Measurements from ENCODE around the gene CNOT1.
A peak's percentile ranks its signal among the peaks of the same experiment; 100 is the strongest.

Gene CNOT1

DNA sequence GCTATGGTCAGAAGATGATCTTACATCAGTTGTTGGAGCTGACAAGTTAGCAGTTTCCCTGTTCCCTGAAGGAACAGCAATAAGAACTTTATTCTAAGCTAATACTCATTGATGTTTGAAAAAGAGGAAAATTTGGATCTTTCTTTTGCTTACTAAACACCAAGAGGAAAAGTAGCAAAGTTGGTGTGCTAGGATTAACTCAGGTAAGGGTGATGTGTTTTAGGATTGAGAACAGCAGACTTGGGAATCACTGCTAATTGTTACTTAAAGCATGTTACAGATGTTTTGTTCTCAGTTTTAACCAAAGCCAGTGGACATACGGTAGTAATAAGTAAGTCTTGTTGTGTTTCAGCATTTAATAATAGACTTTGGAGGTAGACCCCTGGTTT, 110.7 kb downstream of the CNOT1 start:
- no peak for DNase-seq (ENCODE audit: low spot score)

DNA sequence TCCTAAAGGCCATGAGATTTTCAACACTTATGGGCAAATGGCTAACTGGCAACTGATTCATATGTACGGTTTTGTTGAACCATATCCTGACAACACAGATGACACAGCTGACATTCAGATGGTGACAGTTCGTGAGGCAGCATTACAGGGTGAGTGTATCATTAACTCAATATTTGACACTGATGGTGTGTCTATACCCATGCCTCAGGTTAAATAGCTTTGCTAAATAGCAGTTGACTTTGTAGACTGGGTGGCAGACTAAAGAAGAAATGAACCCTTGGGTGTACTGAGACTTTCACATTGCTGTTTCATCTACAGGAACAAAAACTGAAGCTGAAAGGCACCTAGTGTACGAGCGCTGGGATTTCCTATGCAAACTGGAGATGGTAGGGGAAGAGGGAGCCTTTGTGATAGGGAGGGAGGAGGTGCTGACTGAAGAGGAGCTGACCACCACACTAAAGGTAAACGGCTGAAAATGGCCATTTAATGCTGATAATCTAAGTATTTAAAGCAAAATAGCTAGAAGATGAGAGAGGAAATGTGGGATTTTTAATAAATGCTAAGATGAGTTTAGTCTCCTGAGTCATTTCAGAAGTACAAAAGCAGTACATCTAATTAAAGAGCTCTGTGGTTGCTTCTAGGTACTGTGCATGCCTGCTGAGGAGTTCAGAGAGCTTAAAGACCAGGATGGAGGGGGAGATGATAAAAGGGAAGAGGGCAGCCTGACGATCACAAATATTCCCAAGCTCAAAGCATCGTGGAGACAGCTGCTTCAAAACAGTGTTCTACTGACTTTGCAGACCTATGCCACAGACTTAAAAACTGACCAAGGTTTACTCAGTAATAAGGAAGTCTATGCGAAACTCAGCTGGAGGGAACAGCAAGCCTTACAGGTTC, 111.3 kb downstream of the CNOT1 start:
- no peak for DNase-seq (ENCODE audit: low spot score)

DNA sequence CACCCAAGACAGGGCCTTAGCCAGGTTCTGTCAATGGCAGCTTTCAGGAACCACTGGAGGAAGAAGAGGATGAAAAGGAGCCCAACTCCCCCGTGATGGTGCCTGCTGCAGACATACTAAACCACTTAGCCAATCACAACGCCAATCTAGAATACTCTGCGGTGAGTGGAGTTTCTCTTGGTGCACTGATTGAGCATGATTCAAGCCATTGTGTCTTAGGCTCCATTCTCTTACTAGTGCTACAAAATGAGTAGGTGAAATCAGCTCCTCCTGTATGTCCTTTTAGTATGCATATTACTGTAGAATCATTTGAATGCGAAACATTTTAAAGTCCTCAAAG, 112.9 kb downstream of the CNOT1 start:
- DNase-seq (ENCODE audit: low spot score) = no peak

DNA sequence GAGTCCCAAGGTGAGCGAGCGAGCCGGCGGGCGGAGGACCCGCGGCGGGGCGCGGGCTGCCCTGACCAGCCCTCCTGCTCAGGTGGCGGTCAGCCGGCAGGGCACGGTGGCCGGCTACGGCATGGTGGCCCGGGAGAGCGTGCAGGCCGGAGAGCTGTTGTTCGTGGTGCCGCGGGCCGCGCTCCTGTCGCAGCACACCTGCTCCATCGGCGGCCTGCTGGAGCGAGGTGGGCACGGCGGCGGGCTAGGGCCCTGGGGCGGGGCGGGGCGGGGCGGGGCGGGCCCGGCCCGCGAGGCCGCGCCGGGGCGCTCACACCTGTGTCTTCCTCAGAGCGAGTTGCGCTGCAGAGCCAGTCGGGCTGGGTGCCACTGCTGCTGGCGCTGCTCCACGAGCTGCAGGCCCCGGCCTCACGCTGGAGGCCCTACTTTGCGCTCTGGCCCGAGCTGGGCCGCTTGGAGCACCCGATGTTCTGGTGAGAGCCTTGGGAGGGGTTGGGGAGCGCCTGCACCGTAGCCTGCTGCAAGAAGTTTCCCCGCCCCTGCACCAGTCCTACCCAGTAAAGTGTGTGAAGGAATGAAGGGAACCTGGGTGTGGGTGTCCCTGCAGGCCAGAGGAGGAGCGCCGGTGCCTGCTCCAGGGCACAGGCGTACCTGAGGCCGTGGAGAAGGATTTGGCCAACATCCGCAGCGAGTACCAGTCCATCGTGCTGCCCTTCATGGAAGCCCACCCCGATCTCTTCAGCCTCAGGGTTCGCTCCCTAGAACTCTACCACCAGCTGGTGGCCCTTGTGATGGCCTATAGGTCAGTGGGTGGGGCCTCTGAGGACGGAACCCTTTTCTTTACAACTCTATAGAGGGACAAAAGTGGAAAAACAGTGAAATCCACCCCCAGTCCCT, 113.5 kb downstream of the CNOT1 start:
- peak; percentile 9 for DNase-seq (ENCODE audit: low spot score)

DNA sequence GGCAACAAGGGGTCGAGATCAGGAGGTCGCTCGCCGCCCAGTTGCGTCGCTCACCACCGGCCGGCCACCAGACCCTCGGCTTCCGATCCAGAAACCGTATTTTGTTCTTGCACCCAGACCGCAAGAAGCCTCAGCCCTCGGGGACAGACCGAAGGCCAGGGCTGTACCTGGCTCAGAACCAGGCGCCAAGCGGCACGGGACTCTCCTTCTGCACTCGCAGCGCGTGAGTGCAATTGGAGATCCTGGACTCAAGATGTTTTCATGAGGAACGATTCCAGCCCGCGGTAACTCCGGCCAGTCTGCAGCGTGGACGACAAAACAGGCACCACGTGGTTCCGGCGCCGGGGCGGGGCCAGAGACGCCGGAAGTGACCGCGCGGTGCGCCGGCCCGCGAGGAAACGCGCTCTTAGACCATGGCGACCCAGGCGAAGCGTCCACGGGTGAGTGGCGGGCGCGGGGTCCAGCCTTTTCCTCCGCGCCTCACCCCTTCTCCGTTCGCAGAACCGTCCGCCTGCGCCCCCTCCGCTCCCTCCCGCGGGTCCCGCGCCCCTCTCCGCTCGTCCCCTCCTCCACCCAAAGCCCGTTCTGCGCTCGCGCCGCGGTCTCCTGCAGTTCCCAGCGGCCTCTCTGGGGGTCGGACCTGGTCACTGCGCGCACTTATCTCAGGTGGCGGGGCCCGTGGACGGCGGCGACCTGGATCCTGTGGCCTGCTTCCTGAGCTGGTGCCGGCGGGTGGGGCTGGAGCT, 114.3 kb downstream of the CNOT1 start, which contains the start of gene SETD6:
Gene SETD6 (plus strand): TSS at position 393 of the 746 bp plus-strand sequence. CDS start 21 bp downstream, at position 414.
- peak; percentile 90 for DNase-seq (ENCODE audit: low spot score)

DNA sequence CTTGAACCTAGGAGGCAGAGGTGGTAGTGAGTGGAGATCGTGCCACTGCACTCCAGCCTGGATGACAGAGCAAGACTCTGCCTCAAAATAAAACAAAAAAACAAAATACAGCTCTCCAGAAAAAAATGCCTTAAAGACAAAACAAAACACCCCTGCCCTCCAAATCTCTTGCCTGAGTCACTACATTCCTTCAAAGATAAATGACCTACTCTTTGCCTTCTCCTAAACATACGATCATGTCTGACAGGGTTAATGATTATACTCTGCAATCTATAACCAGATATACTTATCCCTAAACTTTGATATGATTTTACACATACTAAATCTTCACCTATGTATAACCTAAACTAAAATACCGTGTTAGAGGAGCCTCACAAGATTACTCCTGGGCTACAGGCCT, 115.8 kb downstream of the CNOT1 start:
- DNase-seq (ENCODE audit: low spot score) = no peak

DNA sequence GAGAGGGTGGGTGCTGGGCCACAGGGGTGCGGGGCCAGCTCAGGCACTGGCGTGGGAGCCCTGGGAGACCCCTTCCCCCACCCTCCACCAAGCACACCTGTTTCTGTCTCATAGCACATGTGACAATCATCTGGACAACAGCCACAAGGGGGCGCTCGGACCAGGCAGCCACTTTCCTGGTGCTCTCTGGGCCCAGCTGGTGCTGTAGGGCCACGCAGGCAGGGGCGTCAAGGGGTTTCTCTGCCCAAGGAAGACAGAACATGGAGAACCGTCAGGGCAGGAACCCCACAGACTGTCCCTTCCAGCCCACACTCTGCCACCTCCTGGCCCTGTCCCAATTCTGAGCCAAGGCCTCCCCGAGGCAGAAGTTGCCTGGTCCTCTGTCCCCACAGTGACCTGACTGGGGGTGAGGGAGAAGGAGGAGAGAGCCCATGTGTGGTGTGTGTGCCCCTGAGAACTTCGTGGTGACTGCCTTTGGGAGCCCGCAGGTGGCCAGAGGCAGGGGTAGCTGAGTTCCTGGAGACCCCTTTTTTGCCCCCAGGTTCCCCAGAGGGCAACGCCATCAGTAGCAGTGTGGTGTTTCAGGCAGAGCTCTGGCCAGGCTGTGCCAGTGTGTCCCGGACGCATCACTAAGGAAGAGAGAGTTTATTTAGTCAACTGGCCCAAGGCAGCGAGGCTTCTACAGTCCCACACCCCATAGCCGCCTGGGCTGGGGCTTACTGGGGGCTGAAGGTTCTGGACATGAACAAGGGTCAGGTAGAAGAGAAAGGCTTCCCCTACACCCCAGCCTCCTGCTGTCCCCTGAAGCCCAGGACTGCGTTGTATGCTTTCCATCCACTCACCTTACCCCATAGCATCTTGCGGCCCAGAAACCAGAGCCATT, 117.5 kb downstream of the CNOT1 start:
- DNase-seq (ENCODE audit: low spot score) = peak; percentile 72

DNA sequence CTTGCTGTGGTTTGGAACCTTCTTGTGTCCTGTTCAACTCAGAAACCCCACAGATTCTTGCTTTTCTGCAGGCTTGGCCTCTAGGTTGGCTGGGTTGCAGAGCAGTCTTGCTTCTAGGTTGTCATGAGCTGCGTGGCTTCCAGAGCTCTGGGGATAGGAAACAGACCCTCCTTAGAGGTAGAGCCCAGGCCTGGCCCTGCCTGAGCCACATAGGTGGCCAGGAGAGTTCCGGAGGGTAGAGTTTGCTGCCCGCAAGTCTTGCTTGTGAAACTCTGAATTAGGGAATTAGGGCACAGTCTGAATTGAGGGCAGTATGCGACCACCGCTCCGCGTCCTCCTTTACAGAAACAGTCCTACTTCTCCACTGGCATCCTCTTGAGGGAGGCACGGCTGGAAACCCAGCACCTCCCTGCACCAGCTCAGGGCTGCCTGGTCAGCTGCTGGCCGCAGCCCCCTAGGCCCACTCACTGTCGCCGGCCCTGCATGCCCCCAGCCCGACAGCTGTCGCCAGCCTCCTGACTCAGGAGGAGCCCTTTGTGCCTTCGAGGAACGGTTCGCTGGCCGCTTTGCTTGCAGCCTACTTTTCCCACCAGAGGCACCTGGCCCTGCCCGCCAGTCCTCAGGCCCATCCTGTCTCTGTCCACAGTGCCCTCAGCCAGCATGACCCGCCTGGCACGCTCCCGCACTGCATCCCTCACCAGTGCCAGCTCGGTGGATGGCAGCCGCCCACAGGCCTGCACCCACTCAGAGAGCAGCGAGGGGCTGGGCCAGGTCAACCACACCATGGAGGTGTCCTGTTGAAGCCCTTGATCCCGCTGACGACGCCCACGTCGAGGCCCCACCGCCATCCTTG, 118.6 kb downstream of the CNOT1 start:
- DNase-seq (ENCODE audit: low spot score) = no peak

DNA sequence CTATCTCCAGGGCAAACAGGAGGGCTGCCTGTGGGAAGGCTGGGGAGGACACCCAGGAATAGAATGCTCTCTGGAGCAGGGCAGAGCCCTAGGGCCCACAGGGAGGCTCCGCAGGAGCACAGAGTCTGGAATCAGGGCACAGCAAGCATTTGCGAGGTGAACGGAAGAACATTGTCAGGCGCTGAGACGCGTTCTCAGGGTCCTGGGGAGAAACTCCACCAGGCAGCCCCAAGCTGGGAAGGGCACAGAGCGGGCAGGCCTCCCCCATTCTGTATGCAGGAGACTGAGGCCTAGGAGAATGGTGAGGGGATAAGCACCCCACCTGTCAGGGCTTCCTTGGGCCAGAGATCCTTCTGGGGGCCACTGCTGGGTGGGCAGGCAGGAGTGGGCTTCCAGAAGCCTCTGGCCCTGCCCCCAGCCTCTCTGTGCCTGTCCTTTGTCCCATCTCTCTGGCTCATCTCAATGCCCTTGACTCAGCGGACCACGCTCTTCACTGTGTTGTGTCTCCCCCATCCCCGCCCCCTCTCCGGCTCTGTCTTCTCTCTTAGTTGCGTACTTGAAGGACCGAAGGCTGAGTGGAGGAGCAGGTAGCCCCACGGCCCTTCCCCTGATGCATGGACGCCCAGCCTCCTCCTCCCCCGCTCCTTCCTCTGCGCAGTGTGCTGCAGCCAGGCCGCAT, 119.4 kb downstream of the CNOT1 start:
- no peak for DNase-seq (ENCODE audit: low spot score)

DNA sequence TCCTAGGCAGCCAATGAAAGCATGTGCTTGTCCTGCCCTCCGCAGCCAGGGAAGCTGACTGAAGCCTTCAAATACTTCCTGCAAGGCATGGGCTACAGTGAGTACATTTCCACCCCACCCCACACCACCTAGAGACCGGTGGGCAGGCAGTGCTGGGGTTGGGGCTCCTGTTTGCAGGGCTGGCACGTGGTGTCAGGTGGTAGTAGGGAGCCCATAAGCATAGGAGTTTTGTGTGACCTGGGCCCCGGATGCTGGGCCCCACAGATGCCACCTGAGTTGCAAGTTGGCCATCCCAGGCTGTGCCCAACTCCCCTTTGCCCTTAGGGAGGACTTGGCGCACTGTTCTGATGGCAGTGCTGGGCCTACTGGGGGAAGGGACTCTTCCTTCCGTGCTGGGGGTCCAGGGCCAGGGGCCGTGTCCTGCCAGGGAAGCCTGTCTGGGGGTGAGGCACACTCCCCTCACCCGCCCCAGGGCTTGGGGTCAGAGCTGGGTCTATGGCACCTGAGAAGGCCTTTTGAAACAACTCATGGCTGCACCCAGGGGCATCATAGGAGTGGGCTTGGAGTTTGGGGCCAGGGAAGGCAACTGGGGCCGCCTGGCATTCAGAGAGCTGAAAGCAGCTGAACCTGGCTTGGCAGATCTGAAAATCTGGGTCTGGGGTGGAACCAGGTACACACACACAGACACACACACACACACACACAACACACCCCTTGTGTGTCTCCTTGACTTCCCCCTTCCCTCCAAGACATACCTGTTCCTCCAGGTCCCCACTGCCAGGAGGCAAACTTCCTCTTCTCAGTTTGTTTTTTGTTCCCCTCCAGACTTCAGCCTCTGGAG, 120.2 kb downstream of the CNOT1 start:
- no peak for DNase-seq (ENCODE audit: low spot score)

DNA sequence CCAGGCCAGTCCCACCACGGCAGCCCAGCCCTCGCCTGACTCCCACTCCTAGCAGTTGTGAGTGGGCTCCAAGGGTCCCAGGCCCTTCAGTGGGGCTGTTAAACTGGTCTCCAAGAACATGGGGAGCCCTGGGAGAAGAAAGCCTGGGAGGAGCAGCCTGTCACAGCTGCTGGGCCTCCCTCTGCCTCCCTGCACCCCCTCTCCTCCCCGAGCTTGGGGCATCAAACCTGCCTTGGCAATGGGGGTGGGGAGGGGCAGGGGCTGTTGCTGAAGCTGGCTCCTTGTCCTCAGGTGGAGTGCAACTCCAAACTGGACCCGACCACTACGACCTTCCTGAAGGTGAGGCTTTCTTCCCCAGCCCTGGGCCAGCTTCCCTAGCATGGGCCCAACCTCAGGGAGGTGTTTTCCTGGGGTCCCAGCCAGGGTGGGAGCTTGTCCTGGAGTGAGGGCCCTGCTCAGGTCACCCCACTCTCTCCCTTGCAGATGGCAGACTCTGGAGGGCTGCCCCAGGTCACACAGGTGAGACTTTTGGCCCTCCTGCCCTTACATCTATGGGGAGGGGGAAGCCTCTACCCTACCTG, 120.9 kb downstream of the CNOT1 start:
- DNase-seq (ENCODE audit: low spot score) = no peak

DNA sequence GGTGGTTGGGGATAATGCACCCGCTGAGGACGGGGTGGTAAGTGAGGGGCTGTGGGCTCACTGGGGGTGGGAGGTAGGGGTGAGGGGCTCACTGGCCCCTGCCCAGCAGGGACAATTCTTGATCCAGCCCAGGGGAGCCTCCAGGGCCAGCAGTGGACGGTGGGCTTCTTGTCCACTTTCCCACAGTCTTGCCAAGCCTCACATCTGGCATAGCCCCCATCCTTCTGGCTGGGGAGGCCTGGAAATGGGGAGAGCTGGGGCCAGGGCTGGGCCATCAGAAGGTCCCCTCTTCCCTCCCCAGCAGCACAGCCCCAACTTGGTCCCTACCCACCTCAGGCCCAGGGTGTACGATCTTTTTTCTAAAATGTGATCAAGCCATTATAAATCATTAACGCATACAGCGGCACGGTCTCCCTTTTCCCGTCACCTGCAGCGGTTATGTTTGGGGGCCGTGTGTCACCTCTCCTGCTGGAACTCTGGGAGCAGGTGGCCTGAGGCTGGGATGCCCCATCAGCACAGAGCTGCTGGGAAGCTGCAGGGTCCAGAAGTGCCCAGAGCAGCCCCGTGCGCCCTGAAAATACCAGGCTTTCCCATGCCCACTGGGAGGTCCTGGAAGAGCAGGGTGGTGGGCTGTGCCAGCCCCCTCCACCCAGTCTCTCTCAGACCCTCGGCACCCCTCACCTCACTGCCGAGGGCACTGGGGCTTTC, 121.5 kb downstream of the CNOT1 start:
- no peak for DNase-seq (ENCODE audit: low spot score)

DNA sequence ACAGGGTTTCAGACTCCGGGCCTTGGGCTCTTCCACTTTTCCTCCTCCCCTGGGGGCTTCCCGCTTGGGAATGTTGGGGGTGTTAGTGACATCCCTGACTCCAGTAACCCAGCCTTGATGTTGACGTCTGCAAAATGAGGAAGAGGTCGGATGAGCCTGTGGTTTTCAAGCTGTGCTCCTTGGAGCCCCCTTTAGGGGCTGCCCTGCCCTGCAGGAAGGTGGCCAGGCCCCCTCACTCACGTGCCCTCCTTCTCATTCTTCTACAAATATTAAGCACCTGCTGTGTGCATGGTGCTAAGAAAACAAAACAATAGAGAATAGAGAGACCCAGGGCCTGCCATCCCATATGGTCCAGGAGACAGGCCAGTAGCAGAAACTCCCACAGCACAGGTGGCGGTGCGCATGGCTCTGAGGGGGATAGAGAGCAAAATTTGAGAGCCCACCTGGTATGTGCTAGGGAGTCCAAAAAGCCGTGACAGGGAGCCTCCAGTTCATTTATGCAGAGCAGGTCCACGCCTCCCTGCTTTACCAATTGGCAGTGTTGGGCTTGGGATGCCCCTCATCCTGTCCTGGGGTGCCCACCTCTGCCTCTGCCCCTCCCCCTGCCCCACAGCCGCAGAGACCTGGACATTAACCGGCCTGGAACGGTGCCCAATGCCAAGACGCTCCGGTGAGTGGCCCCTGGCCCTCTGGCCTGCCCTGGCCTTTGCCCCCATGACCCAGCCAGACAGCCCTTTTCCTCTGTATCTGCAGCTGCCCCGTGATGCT, 122.2 kb downstream of the CNOT1 start:
- DNase-seq (ENCODE audit: low spot score) = no peak

DNA sequence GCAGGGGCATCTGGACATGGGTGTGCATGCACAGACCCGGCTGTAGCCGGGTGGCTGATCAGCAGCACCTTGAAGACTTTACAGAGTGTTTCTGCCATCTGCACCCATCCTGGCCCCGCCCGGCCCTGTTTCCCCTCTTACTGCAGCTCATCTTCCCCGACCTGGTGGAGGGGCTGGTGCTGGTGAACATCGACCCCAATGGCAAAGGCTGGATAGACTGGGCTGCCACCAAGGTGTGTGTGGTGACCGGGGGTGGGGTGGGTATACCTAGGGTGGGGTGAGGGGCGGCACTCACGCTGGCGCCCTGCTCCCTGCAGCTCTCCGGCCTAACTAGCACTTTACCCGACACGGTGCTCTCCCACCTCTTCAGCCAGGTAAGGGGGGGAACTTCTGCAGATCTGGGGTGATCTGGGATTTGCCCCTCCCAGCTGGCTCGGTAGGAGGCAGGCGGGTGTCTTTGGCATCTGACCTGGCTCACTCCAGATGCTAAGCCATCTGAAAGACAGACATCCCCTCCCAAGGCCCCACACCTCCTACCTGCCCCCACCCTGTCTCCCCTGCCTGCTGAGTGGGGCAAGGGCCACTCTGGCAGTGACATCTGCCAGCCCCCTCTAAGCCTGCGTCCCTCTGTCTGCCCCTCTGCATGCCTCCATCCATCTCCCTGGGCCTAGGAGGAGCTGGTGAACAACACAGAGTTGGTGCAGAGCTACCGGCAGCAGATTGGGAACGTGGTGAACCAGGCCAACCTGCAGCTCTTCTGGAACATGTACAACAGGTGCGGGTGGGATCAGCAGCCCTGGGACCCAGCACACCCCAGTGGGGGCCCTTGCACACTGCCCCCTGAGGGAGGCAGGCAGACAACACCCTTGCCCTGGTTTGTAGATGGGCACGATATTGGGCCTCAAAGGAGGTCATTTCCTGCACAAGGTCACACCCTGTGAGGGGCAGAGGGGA, 123.1 kb downstream of the CNOT1 start:
- DNase-seq (ENCODE audit: low spot score) = no peak
